Measurements from ENCODE around the gene ASPSCR1. TPM values are rescaled to one million over a fixed set of nuclear protein-coding genes. Genes with fewer than 3 reads are reported as not detected.

Gene ASPSCR1, protein sequence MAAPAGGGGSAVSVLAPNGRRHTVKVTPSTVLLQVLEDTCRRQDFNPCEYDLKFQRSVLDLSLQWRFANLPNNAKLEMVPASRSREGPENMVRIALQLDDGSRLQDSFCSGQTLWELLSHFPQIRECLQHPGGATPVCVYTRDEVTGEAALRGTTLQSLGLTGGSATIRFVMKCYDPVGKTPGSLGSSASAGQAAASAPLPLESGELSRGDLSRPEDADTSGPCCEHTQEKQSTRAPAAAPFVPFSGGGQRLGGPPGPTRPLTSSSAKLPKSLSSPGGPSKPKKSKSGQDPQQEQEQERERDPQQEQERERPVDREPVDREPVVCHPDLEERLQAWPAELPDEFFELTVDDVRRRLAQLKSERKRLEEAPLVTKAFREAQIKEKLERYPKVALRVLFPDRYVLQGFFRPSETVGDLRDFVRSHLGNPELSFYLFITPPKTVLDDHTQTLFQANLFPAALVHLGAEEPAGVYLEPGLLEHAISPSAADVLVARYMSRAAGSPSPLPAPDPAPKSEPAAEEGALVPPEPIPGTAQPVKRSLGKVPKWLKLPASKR
- 10 to 100 TPM; 24.0 to 44.7 (median 32.0) TPM for total RNA-seq

DNA sequence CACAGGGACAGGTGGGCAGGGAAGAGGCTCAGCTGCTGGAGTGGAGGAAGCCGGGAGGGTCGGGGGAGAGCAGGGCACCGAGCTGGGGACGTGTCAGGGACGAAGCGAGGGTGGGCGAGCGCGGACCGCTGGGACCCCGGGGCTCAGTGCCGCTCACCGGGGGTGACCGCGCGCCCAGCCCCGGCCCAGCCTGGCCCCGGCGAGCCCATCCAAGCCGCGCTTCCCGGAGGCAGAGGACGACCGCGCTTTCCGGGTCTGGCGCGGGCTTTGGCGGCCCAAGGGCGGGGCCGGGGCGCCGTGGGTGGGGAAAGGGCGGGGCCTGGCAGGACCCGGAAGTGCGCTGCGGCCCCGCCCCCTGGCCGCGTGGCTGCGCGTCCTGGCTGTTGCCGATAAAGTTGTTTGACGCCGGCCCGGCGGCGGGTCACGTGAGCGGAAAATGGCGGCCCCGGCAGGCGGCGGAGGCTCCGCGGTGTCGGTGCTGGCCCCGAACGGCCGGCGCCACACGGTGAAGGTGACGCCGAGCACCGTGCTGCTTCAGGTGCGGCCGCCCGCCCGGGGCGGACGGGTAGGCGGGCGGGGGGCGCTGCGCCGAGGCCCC lies at the start of gene ASPSCR1:
ASPSCR1 (plus strand) TSS at position 419 of the 598 bp plus-strand sequence; CDS start at position 437, 18 bp downstream.
- Histone ChIP-seq H3K9me3 (no peaks in the 10 kb centered on the region), H3K4me1 (peaks cover 11 to 18% of the 10 kb centered on the region in 2 donors), H3K27me3 (no peaks in the 10 kb centered on the region), H3K36me3 (peaks cover 0 to 5% of the 10 kb centered on the region in 2 donors), H3K4me3 (peak within 1 kb of the TSS; percentile 75 to 95 (median 88)), H3K27ac (peak within 1 kb of the TSS; percentile 90 to 96 (median 94))
- DNase-seq (peak; percentile 78 to 87), ATAC-seq (peak; percentile 91 to 95)
- TF ChIP-seq POLR2A (IDR thresholded peaks at IDR 0.05), result peak; percentile 78 to 89
- TF ChIP-seq, protein P1, sequence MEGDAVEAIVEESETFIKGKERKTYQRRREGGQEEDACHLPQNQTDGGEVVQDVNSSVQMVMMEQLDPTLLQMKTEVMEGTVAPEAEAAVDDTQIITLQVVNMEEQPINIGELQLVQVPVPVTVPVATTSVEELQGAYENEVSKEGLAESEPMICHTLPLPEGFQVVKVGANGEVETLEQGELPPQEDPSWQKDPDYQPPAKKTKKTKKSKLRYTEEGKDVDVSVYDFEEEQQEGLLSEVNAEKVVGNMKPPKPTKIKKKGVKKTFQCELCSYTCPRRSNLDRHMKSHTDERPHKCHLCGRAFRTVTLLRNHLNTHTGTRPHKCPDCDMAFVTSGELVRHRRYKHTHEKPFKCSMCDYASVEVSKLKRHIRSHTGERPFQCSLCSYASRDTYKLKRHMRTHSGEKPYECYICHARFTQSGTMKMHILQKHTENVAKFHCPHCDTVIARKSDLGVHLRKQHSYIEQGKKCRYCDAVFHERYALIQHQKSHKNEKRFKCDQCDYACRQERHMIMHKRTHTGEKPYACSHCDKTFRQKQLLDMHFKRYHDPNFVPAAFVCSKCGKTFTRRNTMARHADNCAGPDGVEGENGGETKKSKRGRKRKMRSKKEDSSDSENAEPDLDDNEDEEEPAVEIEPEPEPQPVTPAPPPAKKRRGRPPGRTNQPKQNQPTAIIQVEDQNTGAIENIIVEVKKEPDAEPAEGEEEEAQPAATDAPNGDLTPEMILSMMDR (IDR thresholded peaks at IDR 0.05 in 4 of 5, conservative IDR thresholded peaks at IDR 0.05 in 1 of 5), result peak in 2 of 5 experiments; percentile 22 to 29
- intact Hi-C loops (cut with DNase I; ENCODE audit: low total_unique reads), result loop anchor here (1.0 to 5.0 kb wide), 3 partner anchors 15 to 105 kb away; partner anchors contain the start of genes ARHGDIA and LRRC45
- in situ Hi-C loops (cut with MboI; ENCODE audit: low sequenced_read_pairs in 4 of 4), result no loop called here

GRCh38 chr17:81927653-81928543 lies 49.5 kb upstream of the ASPSCR1 start, which contains the start of gene MAFG:
Gene MAFG (minus strand): TSS chr17:81927735. CDS start chr17:81923185, 4,550 bp downstream.
- in situ Hi-C loops (cut with MboI; ENCODE audit: low sequenced_read_pairs in 4 of 4) (no loop called here), intact Hi-C loops (cut with DNase I; ENCODE audit: low total_unique reads) (loop anchor here (2.0 to 10.0 kb wide), 3 partner anchors 41 to 603 kb away; partner anchors contain the start of genes CYBC1 and NARF)
- Histone ChIP-seq H3K27ac (peak within 1 kb of the TSS; percentile 90 to 98 (median 93)), H3K36me3 (no peaks in the 10 kb centered on the region), H3K27me3 (peaks cover 0 to 3% (median 0%) of the 10 kb centered on the region in 3 donors), H3K9me3 (no peaks in the 10 kb centered on the region), H3K4me1 (peaks cover 38 to 40% of the 10 kb centered on the region in 2 donors), H3K4me3 (peak within 1 kb of the TSS; percentile 68 to 89 (median 77))
- TF ChIP-seq, protein P1 (IDR thresholded peaks at IDR 0.05 in 4 of 5, conservative IDR thresholded peaks at IDR 0.05 in 1 of 5), result peak in 4 of 5 experiments; percentile 1 to 20 (median 19)
- peak; percentile 92 to 95 for TF ChIP-seq POLR2A (IDR thresholded peaks at IDR 0.05)
- ATAC-seq, result peak; percentile 55 to 59
- peak; percentile 82 to 86 for DNase-seq

DNA sequence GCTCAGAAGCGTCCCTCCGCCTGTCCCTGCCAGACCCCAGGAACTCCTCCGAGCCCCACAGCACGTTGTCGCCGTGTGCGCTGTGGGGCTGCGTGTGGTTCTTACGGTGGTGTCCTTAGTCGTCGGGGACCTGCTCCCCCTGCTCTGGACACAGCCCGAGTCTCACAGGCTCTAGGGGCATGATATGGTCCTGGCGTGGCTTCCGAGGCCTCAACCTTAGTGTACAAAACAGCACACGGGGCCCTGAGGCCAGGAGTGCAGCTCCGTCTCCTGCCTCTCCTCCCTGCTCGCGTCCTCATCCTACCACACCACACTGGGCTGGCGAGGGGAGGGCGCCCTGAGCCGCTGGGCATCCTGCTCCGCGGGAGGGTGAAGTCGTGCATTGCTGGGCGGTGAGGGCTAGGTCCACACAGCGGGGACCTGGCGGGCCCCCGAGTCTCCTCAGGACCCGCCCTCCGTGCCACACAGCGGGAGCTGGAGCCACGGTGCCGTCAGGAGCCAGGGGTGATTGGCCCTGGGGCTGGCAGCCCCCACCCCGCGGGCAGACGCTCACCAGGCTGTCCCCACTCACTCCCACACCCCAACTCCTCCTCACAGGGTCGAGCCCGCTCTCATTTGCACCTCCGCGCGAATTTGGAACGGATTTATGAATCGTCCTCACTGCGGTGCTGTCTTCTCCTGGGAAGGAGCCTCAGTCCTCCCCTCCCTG lies 48.7 kb upstream of the ASPSCR1 start:
- intact Hi-C loops (cut with DNase I; ENCODE audit: low total_unique reads), result loop anchor here (10.0 kb wide), 2 partner anchors 526 to 604 kb away; partner anchors contain the start of genes CYBC1 and NARF

More for the DNA sequence above, 48.7 kb upstream of the ASPSCR1 start:
- TF ChIP-seq POLR2A (IDR thresholded peaks at IDR 0.05), result no peak
- Histone ChIP-seq H3K36me3 (no peaks in the 10 kb centered on the region), H3K9me3 (no peaks in the 10 kb centered on the region), H3K4me1 (peaks cover 35% of the 10 kb centered on the region in 2 donors), H3K27me3 (peaks cover 0 to 3% (median 0%) of the 10 kb centered on the region in 3 donors), H3K4me3 (peak overlapping the region; percentile 53 to 76 (median 66)), H3K27ac (peak overlapping the region in 1 of 4 donors; percentile 55)
- ATAC-seq, result no peak
- in situ Hi-C loops (cut with MboI; ENCODE audit: low sequenced_read_pairs in 4 of 4), result no loop called here
- DNase-seq, result no peak
